GM12878 (cell line): Measurements from ENCODE around the gene IFITM1. TPM values are rescaled to one million over a fixed set of nuclear protein-coding genes. Genes with fewer than 3 reads are reported as not detected.

ENCODE experiments used
- ATAC-seq: fragments of 200-7000 bp; cut with Tn5 transposase; 3 replicates; pipeline ENCODE4 v1.9.1; 2020; ENCODE audit warnings: mild to moderate bottlenecking, moderate library complexity
- BruUV-seq: library from RNA; stranded (reverse); fragments of 400-500 nt; replicated peaks from 2 replicates; lab custom pipeline; 2021; lab: Mats Ljungman, UMichigan
- CTCF ChIA-PET: fragments of 300-600 bp; sonication (Branson Sonifier 250); formaldehyde crosslinking; extraction: SDS; loops from one replicate; lab custom pipeline; 2021; ENCODE audit warnings: inconsistent platforms; lab: Yijun Ruan, JAX
- POLR2A ChIA-PET: fragments of 350-600 bp; formaldehyde crosslinking; extraction: SDS; loops from one replicate; lab custom pipeline; 2021; ENCODE audit warnings: inconsistent platforms; lab: Charles Lee
- RAD21 ChIA-PET: fragments of 300-600 bp; sonication (Branson Sonifier 250); formaldehyde crosslinking; loops from one replicate; lab custom pipeline; 2023; ENCODE audit warnings: antibody characterized with exemption; ENCODE audit not compliant: unreplicated experiment; lab: Charles Lee
- SMC1A ChIA-PET: fragments of 300-600 bp; sonication (Branson Sonifier 250); formaldehyde crosslinking; loops from one replicate; lab custom pipeline; 2023; ENCODE audit not compliant: unreplicated experiment, uncharacterized antibody; lab: Charles Lee
- DNase-seq: peaks from one replicate; pipeline ENCODE4 v3.0.0-alpha.2; 2011; ENCODE audit warnings: low read depth, low spot score
- FAIRE-seq: peaks from 3 replicates; lab custom pipeline; 2011; peaks lifted over from hg19 to GRCh38; lab: Jason Lieb, UNC
- H2AFZ ChIP-seq: 2 replicates; pipeline ENCODE4 v1.6.0; 2011; ENCODE audit warnings: low read depth, low read length, control low read depth; ENCODE audit not compliant: control insufficient read depth
- H3K27ac ChIP-seq: 2 replicates; pipeline ENCODE4 v1.5.1; 2011; ENCODE audit warnings: control low read depth; ENCODE audit not compliant: control insufficient read depth, insufficient read depth
- H3K27me3 ChIP-seq, 2 experiments: replicated peaks in 1 of 2; 2 replicates each; pipeline versions ENCODE4 v1.6.0 to v1.6.1; 2011; ENCODE audit warnings: low read length in 1 of 2; ENCODE audit not compliant: control insufficient read depth in 2 of 2, insufficient read depth in 2 of 2
- H3K36me3 ChIP-seq, 2 experiments: 2 replicates each; pipeline ENCODE4 v1.5.1; 2011; ENCODE audit warnings: low read length in 1 of 2; ENCODE audit not compliant: control insufficient read depth in 2 of 2, insufficient read depth in 2 of 2
- H3K4me1 ChIP-seq: 2 replicates; pipeline ENCODE4 v1.6.1; 2011; ENCODE audit warnings: mild to moderate bottlenecking, low read length, moderate library complexity, mixed read lengths; ENCODE audit not compliant: control insufficient read depth, insufficient read depth
- H3K4me2 ChIP-seq: 2 replicates; pipeline ENCODE4 v1.6.0; 2011; ENCODE audit warnings: control low read depth; ENCODE audit not compliant: control insufficient read depth, insufficient read depth
- H3K4me3 ChIP-seq: fragments of 200-600 bp; sonication (generic); 2 replicates; pipeline ENCODE4 v1.5.1; 2016
- H3K79me2 ChIP-seq: 2 replicates; pipeline ENCODE4 v1.6.0; 2011; ENCODE audit warnings: low read length; ENCODE audit not compliant: control insufficient read depth, insufficient read depth
- H3K9ac ChIP-seq: 2 replicates; pipeline ENCODE4 v1.8.0; 2011; ENCODE audit warnings: low read length, control low read depth, mixed read lengths; ENCODE audit not compliant: control insufficient read depth, insufficient read depth
- H3K9me3 ChIP-seq: replicated peaks from 3 replicates; pipeline ENCODE4 v1.5.1; 2011; ENCODE audit warnings: mild to moderate bottlenecking, low read length; ENCODE audit not compliant: control insufficient read depth, insufficient read depth
- H4K20me1 ChIP-seq: 2 replicates; pipeline ENCODE4 v1.6.0; 2011; ENCODE audit not compliant: control insufficient read depth, insufficient read depth
- ASH2L ChIP-seq: fragments of 300-600, 200-600 bp; sonication (generic); IDR thresholded peaks from 2 replicates; pipeline ENCODE4 v1.6.1; 2017; ENCODE audit warnings: low read depth, mild to moderate bottlenecking, borderline replicate concordance
- CEBPB ChIP-seq, 2 experiments: fragments of 150-350 bp in 1 of 2; IDR thresholded peaks; 2 replicates each; pipeline ENCODE4 v1.6.1; 2012 to 2014; ENCODE audit warnings: low read depth in 2 of 2, low read length in 2 of 2, borderline replicate concordance in 1 of 2, inconsistent platforms in 1 of 2
- CHD4 ChIP-seq: fragments of 200-600 bp; sonication (generic); IDR thresholded peaks from 2 replicates; pipeline ENCODE4 v1.6.1; 2016; ENCODE audit warnings: mild to moderate bottlenecking
- HDAC6 ChIP-seq: fragments of 200-600 bp; sonication (generic); IDR thresholded peaks from one replicate; pipeline ENCODE4 v1.8.0; 2017; ENCODE audit warnings: antibody characterized with exemption; ENCODE audit not compliant: unreplicated experiment
- TCF12 ChIP-seq: IDR thresholded peaks from 2 replicates; pipeline ENCODE4 v1.6.1; 2011; ENCODE audit warnings: low read depth, mild to moderate bottlenecking, low read length
- ZZZ3 ChIP-seq: IDR thresholded peaks from 2 replicates; pipeline ENCODE4 v1.6.1; 2011; ENCODE audit warnings: low read depth; ENCODE audit not compliant: control insufficient read depth, insufficient read length
- WGBS: methylation state at CpG from one replicate; pipeline ENCODE4 v1.1.6; 2016; ENCODE audit warnings: low lambda C conversion rate; ENCODE audit not compliant: insufficient replicate concordance, insufficient coverage; ENCODE audit errors: missing lambda C conversion rate; 5-methylcytosine and 5-hydroxymethylcytosine counted together
- in situ Hi-C: fragments of 300-500 bp; cut with MboI; formaldehyde crosslinking; loops from 9 replicates; pipeline ENCODE4 v1.14.3; 2018; ENCODE audit warnings: mixed read lengths
- intact Hi-C: fragments of 100-400 bp; cut with micrococcal nuclease; formaldehyde crosslinking; loops from one replicate; pipeline ENCODE4 v1.14.2; 2022; ENCODE audit not compliant: unreplicated experiment
- polyA plus RNA-seq, 11 experiments: library from polyadenylated mRNA; depleted of rRNA in 4 of 11; unstranded in 6 of 11; stranded (reverse) in 5 of 11; fragments of >200 nt; fragmentation: Nextera tagmentation in 4 of 11; fragmentation: Illumina TruSeq in 1 of 11; extraction: Ambion mirVana in 4 of 11; extraction: Trizol in 1 of 11; gene quantifications; 1 replicate in 1 of 11; 2 replicates in 10 of 11; pipeline versions ENCODE4 v1.2.1 to v1.2.3, GENCODE V29; 2011 to 2016; ENCODE audit warnings: inconsistent platforms in 2 of 11, missing spikeins in 2 of 11, low read depth in 1 of 11
- total RNA-seq, 4 experiments: library from RNA; depleted of rRNA in 3 of 4; stranded (reverse); fragments of >200 nt in 3 of 4; fragmentation: Illumina TruSeq in 1 of 4; extraction: Trizol in 1 of 4; gene quantifications; 2 replicates each; pipeline versions ENCODE4 v1.2.1 to v1.2.3, GENCODE V29; 2013 to 2021
- TF ChIP-seq, protein P1 (sequence below): fragments of 450-650 bp; IDR thresholded peaks from 2 replicates; pipeline ENCODE4 v1.6.1; 2017; ENCODE audit warnings: mild to moderate bottlenecking, moderate library complexity
- TF ChIP-seq, protein P2 (sequence below): fragments of 450-650 bp; IDR thresholded peaks from 2 replicates; pipeline ENCODE4 v1.6.1; 2017; ENCODE audit warnings: mild to moderate bottlenecking, moderate library complexity

IFITM1 gene
- total and polyA plus RNA-seq, 10 of the 15 experiments (the other 5 are each of a cell fraction or from before 2014, with no cell fraction given) = 396 to 2,788 (median 607) TPM

DNA sequence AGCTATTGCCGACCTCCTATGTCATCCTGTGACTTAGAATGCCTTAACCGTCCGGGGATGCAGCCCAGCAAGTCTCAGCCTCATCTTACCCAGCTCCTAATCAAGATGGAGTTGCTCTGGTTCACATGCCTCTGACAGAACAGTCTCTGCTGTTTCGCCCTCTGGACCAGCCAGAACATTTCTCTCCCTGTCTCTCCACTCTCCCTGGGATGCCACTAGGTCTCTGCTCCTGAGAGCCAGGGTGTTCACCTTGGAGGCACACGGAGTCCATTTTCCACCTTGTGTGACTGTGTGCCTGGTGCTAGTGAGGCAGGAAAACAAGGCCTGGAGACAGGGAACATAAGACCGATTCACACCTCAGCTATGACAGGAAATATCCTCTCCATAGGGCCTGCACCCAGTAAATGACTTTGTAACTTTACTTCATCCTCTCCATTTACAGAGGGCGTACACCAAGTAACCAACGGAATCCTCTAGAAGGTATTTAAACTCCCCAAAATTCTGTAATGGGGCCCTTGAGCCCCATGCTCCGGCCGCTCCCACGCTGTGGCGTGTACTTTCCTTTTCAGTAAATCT lies 38.7 kb downstream of the IFITM1 start (continued):
- TF ChIP-seq, protein P1, sequence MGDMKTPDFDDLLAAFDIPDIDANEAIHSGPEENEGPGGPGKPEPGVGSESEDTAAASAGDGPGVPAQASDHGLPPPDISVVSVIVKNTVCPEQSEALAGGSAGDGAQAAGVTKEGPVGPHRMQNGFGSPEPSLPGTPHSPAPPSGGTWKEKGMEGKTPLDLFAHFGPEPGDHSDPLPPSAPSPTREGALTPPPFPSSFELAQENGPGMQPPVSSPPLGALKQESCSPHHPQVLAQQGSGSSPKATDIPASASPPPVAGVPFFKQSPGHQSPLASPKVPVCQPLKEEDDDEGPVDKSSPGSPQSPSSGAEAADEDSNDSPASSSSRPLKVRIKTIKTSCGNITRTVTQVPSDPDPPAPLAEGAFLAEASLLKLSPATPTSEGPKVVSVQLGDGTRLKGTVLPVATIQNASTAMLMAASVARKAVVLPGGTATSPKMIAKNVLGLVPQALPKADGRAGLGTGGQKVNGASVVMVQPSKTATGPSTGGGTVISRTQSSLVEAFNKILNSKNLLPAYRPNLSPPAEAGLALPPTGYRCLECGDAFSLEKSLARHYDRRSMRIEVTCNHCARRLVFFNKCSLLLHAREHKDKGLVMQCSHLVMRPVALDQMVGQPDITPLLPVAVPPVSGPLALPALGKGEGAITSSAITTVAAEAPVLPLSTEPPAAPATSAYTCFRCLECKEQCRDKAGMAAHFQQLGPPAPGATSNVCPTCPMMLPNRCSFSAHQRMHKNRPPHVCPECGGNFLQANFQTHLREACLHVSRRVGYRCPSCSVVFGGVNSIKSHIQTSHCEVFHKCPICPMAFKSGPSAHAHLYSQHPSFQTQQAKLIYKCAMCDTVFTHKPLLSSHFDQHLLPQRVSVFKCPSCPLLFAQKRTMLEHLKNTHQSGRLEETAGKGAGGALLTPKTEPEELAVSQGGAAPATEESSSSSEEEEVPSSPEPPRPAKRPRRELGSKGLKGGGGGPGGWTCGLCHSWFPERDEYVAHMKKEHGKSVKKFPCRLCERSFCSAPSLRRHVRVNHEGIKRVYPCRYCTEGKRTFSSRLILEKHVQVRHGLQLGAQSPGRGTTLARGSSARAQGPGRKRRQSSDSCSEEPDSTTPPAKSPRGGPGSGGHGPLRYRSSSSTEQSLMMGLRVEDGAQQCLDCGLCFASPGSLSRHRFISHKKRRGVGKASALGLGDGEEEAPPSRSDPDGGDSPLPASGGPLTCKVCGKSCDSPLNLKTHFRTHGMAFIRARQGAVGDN = peak; percentile 52; the same call in 1 of the 2 replicates

DNA sequence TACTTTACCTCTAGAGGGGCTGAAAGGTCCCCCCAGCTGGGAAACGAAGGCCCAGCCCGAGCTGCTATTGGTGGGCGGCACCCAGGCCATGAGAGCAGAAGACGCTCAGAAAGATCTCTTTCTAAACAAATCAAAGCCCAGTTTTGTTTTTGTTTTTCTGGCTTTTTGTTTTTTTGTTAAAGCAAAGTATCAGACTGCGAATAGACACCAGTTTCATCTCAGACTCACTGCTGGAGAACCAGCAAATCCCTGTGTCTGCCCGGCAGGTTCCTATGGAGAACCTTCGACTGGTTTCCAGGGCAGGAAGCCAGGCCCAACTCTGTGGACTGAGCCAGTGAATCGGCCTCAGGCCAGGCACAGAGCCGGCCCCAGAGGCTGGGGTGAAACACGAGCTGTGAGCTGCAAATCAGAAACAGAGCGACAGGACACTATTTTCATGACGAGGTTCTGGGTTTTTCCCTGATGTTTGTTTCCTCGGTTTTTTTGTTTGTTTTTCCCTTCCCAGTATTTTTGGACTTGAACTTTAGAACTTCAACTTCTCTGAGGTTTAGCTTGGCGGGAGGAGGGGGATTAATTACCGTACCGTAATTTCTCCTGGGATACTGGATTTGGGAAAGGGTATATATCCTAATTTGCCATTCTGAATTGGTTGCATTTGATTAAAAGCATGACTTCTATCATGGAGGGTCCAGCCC lies 39.5 kb downstream of the IFITM1 start:
- H3K79me2 ChIP-seq = peaks cover 7% of the 10 kb centered on the region
- no peaks in the 10 kb centered on the region for H3K27me3 ChIP-seq
- no peak overlapping the region for H2AFZ ChIP-seq
- in situ Hi-C loops (no loop called here), intact Hi-C loops (loop anchor here (10.0 kb wide), 1 partner anchor 89 kb away; no protein-coding TSS in a partner anchor)
- H3K36me3 ChIP-seq = no peaks in the 10 kb centered on the region
- 75% methylated on average over 16 of the region's 16 CpGs for WGBS
- POLR2A ChIA-PET = interaction anchor here (1.3 to 3.9 kb wide), 6 partner anchors 23 to 118 kb away, joined by 4 to 35 read pairs (median 10); partner anchors contain the start of gene SIRT3
- H3K4me1 ChIP-seq = peaks cover 58% of the 10 kb centered on the region
- no TSS peak for BruUV-seq
- CTCF ChIA-PET = interaction anchor here (0.9 to 3.9 kb wide), 5 partner anchors 26 to 47 kb away, joined by 3 to 31 read pairs (median 9); partner anchors contain the start of gene IFITM2
- SMC1A ChIA-PET = interaction anchor here (0.7 to 4.6 kb wide), 6 partner anchors 12 to 86 kb away, joined by 3 to 44 read pairs (median 3); partner anchors contain the start of gene IFITM1
- H3K27ac ChIP-seq = peak overlapping the region; percentile 34
- RAD21 ChIA-PET = interaction anchor here (3.5 to 3.7 kb wide), 2 partner anchors 25 to 37 kb away, joined by 46 to 68 read pairs; partner anchors contain the start of gene IFITM1
- no peak overlapping the region for H3K4me3 ChIP-seq
- no peaks in the 10 kb centered on the region; the same call in 2 of the 3 replicates for H3K9me3 ChIP-seq
- H4K20me1 ChIP-seq = no peaks in the 10 kb centered on the region
- FAIRE-seq (no peak), DNase-seq (no peak), ATAC-seq (no peak)
- H3K9ac ChIP-seq = no peak overlapping the region
- H3K4me2 ChIP-seq = no peak overlapping the region
- TF ChIP-seq, protein P2, sequence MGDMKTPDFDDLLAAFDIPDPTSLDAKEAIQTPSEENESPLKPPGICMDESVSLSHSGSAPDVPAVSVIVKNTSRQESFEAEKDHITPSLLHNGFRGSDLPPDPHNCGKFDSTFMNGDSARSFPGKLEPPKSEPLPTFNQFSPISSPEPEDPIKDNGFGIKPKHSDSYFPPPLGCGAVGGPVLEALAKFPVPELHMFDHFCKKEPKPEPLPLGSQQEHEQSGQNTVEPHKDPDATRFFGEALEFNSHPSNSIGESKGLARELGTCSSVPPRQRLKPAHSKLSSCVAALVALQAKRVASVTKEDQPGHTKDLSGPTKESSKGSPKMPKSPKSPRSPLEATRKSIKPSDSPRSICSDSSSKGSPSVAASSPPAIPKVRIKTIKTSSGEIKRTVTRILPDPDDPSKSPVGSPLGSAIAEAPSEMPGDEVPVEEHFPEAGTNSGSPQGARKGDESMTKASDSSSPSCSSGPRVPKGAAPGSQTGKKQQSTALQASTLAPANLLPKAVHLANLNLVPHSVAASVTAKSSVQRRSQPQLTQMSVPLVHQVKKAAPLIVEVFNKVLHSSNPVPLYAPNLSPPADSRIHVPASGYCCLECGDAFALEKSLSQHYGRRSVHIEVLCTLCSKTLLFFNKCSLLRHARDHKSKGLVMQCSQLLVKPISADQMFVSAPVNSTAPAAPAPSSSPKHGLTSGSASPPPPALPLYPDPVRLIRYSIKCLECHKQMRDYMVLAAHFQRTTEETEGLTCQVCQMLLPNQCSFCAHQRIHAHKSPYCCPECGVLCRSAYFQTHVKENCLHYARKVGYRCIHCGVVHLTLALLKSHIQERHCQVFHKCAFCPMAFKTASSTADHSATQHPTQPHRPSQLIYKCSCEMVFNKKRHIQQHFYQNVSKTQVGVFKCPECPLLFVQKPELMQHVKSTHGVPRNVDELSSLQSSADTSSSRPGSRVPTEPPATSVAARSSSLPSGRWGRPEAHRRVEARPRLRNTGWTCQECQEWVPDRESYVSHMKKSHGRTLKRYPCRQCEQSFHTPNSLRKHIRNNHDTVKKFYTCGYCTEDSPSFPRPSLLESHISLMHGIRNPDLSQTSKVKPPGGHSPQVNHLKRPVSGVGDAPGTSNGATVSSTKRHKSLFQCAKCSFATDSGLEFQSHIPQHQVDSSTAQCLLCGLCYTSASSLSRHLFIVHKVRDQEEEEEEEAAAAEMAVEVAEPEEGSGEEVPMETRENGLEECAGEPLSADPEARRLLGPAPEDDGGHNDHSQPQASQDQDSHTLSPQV = no peak
- no peak for TF ChIP-seq TCF12
- TF ChIP-seq CHD4 = no peak
- no peak for TF ChIP-seq HDAC6
- TF ChIP-seq ZZZ3 = no peak
- TF ChIP-seq ASH2L = no peak
- no peak for TF ChIP-seq CEBPB (IDR thresholded peaks at IDR 0.05; ENCODE audit: borderline replicate concordance in 1 of 2, low read depth in 2 of 2, low read length in 2 of 2)
